Measurements from ENCODE around the gene ADCY2.

ADCY2 gene

DNA sequence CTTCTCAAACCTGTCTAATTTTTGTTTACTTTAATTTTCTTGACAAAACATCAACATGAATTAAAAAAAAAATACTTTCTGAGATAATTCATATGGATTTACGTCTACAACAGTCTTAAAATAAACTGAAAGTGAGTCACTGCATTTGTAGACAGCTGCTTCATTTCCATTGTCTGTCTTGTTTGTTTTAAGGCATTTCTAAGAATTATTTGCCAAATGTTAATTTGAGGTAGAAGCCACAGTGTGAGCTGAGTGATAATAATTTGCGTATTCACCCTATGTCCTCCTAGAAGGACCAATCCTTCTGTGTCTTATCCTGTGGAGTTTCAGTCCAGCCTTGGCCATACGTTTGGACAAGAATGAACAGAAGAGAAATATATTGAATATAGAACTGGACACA is 280.5 kb downstream of the ADCY2 start:
- DNase-seq = no peak

DNA sequence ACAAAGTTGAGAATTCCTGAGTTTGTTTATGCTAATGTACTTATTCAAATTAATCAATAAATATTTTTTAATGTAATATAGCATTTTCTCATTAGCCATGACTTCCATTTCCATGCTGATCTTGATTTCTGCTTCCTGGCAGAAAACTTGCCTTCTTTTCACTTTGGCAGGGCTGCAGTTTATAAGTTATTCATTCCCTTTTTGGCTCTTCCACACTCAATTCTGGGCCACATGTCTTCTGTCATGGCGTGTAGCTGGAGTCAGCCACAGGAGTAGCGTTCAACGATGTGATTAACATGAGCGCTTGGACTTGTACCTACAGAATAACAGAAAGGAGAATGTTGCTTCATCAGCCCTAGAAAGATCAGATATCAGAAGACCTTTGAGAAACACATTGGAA is 282.1 kb downstream of the ADCY2 start:
- DNase-seq = no peak

DNA sequence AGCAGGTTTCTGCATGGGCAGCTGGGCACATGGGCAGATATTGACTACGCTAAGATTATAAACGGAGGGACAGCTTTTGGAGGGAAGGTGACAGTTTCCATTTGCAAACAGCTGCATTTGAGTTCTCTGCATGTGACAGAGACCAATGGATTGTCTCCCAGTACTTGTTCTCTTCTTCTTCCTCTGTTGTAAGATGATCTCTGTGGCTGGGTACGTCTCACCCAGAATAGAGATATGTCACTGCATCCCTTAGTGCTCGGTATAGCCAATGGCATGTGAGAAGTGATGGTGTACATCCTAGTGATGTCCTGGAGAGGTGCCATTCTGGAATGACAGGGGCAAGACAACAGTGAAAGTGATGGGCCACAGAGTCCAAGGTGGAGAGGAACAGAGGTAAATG is 283.7 kb downstream of the ADCY2 start:
- no peak for DNase-seq

DNA sequence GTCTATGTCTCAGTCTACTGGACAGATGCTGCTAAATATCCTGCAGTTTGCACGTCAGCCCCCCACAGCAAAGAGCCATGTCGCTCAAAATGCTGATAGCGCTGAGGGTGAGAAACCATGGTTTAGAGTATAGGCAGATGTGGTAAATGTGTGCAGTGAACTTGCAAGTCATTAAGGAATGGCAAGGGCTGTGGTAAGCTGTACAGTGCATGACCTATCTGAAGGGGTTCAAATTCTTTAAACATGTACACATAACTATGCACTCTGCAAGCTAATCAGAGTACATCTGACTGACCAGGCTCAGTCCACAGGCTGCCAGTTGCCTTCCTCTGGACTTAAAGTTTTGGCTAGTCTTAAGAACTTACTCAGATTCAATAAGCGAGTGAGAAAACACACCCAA is 284.3 kb downstream of the ADCY2 start:
- DNase-seq = no peak

DNA sequence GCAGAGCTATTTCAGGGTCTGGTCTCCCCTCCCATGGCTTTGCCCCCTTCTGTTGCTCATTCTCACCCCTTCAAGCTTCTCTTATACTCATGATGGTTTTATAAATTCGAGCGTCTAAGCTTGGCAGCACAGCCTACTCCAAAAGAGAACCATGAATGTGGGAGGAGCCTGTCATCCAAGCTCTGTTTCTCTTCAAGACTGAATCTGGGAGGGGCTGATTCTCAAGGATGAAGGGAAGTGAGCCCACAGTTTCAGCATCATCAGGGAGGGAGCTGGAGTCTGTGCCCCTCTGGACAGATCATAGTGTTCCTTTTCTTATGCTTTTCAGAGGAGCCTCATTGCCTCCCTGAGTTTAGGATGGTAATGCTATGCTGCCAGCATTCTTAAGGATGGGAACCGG is 286.4 kb downstream of the ADCY2 start:
- DNase-seq = no peak

DNA sequence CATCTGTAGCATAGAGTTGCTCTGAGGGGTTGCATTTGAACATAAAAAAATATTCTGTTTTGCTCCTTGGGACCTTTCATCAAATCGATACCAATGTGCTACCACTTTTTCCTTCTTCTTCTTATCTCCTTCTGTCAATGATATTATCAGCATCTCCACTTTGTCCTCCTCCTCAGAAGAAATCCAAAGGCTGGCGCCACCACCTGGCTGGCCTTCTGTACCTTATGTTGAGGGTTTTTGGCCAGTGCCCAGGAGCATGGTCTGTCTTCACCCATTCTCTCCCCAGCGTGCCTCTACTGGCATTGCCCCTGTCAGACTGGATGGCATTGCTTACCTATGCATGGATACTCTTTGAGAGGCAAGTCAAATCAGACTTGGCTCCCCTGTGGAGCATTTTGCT is 287.8 kb downstream of the ADCY2 start:
- no peak for DNase-seq

DNA sequence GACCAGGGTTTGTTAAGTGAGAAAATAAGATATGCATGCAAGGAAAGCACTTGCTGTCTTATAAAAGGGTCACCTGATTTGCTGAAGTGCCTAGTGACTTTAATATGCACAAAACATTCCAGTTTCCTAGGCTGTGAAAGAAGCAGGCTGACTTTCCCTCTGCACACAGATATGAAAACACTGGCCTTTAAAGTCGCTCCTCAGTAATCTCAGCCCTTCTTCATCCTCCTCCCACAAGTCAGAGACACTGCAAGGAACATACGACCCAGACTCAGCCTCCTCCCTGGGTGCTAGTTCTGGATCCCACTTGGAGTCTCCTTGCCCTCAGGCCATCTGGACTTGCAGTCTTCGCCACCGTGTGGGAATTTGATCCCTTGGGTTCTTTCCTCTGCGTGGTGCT is 288.9 kb downstream of the ADCY2 start:
- no peak for DNase-seq

DNA sequence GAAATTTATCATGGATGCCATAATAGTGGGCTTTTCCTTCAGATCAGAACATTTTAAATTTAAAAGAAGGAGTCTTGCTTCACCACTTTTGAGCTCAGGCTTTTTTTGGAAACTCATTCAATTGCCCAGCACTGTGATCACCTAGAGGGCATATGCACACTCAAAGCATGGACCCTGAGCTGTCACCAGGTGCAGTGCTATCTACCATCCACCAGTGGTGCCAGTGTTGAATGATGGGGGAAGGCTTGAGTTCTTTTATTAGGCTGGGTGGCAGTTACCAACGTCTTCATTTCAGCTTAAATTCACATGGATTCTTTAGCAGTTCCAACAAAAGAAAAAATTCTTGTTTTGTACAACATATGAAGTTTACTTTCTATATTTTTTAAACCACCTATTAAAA is 290.9 kb downstream of the ADCY2 start:
- DNase-seq = no peak

DNA sequence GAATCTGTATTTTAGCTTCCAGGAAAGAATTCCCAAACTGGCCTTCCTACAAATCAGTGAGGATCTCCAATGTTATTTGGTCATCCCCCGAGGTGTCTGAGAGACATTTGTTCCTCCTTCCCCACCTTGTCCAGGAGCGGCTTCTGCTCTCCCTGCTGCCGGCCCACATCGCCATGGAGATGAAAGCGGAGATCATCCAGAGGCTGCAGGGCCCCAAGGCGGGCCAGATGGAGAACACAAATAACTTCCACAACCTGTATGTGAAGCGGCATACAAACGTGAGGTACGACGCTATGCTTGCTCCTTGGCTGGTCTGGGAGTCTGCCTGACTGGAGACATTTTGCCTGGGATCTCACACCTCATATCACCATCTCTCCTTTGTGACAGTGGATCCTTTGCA is 294.6 kb downstream of the ADCY2 start:
- DNase-seq = no peak

DNA sequence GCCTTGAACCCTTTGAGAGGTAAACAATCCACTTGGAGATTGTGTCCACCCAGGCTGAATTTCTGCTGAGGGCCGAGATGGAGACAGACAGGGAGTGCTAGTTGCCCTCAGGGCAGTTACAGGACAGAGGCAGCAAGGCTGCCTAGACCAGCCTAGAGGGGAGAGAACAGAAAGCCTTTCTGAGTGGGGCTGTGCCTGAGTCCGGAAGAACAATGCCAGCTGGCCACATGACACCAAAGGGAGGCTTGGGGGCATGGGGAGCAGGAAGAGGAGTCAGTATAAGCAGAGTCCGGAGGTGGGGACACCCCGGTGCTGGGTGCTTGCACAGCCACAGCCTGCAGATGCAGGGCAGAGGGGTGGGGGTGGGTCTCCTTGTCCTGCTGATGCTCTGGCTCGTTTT is 309.3 kb downstream of the ADCY2 start:
- DNase-seq = no peak

DNA sequence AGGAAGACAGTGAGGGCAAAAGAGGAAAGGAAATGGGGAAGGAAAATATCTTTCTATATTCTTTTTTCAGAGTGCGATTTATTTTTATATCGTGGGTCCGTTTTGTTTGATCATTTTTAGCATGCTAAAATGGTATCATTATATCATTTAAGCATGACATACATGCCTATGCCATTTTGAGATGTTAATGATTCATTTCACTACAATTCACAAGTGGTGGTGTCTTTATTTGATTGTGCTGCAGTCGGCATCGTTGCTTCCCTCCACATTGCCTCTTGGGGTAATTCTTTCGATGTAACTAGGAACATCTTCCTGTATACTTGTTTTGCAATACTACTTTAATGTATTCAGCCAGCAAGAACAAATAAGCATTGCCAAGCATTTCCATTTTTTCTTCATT is 309.8 kb downstream of the ADCY2 start:
- DNase-seq = no peak

DNA sequence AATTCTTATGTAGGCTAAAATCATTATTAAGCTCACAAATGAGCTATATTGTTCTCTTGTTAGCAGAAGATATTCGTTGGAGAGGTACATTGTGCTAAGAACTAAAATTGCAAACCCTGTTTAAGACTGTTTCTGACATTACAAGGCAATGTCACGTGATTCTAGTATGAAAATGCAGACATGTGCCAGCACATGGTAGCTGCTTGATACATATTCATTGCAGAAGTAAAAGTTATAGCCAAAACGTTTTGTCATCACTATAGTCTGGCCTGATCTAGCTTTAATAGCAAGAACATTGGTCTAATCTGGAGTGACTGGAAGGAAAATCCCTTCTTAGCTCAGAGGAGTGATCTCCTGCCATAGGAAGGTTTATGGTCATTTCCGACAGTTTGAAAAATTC is 310.3 kb downstream of the ADCY2 start:
- no peak for DNase-seq

DNA sequence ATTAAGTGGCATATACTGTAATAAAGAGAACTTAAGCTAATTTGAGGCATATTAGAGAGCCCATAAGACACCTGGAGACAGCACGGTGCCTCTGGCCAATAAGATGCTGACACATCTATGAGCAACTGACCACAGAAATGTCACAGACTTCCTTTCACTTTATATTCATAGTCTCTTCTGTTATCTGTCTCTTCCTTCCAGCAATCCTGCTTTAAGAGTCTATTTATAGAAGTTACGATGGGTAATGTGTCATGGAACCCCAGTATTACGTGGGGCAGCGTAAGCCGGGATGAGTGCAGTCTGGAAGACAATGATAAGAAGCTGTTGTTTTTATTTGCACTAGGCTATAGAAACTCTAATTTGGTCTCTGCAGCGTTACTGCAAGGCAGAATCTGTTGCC is 318.2 kb downstream of the ADCY2 start:
- no peak for DNase-seq

DNA sequence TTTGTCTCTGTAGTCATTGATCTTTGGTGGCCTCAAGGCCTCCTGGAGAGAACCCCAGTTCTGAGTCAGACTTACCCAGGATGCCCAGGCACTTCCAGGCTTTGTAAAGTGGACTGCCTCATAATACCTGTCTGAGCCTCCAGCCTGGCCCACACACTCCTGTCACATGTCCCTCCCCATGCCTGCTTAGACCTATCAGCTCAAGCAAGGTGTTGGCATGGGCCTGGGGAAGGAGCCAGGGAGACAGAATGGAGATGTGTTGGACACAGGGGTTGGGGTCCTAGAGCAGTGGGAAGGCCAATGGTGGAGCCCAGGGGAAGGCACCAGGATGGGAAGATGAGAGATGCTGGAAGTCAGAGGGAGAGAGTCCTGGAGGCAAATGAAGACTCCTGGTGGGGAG is 318.8 kb downstream of the ADCY2 start:
- DNase-seq = no peak

DNA sequence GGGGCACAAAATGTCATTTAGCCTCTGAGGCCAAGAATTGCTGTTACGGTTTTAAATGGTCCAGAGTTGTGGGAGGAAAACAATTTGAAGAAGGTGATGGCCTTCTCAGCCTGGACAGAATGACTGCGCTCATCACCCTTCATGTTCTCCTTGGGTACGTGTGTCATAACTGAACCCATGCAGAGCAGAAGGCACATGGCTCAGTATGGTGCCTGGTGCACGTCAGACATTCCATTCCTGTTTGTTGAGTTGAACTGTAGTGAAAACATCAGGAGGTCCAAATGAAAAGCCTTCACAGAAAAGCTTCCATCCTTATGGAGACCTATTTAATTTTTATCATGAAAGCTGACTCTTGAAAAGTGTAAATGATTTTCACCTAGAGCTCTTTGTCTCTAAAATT is 321.8 kb downstream of the ADCY2 start:
- DNase-seq = no peak

DNA sequence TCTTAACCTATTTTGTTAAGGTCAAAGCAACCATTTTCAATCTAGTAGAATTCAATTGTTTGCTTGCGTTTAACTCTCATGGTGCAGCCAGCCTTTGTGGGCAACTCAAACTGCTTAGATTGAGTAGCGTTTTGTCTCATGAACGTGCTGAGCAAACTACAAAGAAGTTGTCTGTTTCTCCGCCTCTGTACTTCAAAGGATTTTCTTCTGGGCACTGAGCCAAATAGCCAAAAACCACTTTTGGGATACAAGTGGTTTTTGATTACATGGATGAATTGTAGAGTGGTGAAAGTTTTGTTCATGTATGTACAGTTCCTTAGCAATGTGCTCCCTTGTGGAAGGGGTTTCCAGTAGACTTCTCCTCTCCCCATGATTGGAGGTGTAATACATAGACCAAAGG is 332.1 kb downstream of the ADCY2 start:
- DNase-seq = no peak

DNA sequence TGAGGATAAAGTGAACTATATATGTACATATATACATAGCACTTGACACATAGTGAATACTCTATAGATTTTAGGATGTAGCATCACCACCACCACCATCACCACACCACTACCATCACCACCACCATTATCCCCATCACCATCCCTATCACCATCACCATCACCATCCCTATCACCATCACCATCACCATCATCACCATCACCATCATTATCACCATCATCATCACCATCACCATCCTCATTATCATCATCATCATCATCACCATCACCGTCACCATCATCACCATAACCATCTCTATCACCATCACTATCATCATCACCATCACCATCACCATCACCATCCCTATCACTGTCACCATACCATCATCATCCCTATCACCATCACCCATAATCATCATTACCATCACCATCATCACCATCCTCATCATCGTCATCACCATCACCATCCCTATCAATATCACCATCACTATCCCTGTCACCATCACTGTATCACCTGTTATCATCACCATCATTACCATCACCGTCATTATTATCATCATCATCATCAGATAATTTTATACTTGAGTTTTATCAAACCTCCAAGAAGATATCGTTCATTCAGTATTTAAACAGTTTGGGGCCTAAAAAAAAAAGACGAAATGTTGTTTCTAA is 345.6 kb downstream of the ADCY2 start:
- DNase-seq = no peak

DNA sequence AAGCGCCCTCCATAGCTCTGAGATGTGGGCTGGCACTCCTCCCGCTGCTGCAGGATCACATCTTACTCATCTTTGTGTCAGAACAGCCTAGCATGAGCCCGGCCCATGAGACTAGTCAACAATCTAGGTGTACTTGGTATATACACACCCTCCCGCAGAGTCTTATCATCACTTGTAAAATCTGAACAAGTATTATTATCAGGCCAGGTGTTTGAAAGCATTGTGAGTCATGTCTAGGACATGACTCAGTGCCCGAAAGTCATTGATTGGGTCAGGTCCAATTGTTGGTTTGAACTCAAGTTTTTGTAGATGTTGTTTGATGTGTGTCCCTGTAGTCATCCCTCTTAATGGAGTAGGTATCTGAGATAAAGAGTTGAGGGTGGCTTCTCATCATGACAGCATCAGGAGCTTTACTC is 346.3 kb downstream of the ADCY2 start:
- no peak for DNase-seq

DNA sequence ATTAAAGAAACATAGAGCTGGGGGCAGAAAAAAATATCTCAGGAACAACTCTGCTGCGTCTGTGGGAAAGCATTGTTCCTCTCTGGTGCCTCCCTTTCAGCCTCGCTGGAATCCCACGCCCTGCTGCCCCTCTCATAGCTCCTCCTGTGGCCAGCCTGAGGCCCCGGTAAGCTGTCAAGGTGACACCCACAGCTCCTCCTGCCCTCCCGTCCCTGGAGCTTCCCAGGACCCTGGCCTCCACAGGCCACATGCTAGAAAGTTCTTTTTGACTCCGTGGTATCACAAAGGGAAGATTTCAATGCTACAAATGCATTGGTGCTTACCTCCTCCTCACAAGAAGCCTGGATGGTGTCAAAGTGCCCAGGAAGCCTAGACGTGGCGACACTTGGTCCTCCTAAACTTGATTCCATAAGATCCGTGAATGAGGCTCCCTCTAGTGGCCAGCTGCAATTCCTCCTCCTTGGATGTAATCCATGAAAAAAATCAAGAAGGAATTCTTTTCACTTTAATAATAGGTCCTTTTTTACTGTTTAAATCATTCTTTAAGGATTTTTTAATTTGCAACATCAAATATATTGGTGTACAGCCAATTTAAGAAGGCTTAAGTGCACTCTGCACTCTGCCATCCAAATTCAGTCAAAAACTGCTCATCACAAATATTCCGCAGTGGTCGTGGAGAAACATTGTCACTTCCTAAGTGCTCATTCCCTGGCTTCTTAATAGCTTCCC is 350.1 kb downstream of the ADCY2 start:
- DNase-seq = peak; percentile 73

DNA sequence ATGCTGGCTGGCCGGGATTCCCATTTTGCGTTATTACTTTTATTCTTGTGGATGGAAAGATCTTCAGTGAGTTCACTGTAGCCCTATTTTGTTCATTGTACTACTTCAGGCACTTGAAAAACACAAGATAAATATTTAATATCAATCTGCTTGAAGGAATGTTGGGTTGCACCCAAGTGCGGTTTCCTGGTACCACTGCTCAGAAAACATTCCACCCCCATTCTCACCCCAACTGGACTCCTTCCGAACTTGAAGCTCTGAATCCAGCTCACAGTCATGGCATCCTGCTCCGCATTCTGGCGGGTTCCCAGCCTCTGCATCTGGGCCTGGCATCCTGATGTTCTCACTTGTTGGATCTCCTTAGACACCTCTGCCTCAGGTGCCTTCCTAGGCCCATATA is 351.8 kb downstream of the ADCY2 start:
- DNase-seq = no peak

DNA sequence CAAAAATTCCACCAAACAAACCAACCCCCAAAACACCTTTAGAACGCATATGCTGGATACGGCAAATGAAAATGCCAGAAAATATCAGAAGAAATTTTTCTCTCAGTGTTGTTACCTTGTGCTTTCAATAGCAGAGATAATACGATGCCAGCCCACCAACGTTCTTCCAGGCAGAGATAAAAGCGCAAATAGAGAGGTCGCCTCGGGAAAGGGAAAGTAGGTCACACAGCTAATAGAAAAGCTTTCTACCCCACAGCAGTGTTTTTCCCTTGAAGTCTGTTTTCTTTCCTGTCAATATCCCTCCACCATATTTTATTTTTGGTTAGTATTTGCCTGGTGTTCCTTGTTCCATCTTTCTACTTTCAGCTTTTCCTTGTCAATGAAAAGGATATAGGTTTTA is 353.7 kb downstream of the ADCY2 start:
- DNase-seq = no peak

DNA sequence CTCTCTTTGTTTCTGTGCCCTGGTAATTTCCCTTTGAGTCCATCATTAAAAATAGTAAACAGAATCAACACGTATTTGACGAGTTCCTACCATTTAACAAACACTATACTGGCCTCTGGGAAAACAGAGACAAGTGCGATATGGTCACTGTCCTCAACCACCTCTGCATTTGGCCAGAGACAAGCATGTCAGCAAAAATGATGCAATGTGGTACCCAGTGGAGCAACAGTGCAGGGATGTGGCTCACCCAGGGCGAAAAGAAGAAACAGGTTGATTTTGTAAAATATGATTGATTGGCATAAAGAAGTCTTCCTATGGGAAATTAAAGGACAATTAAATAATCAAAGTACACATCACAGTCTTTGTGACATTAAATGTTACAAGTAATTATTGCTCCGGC is 355.9 kb downstream of the ADCY2 start:
- DNase-seq = no peak

DNA sequence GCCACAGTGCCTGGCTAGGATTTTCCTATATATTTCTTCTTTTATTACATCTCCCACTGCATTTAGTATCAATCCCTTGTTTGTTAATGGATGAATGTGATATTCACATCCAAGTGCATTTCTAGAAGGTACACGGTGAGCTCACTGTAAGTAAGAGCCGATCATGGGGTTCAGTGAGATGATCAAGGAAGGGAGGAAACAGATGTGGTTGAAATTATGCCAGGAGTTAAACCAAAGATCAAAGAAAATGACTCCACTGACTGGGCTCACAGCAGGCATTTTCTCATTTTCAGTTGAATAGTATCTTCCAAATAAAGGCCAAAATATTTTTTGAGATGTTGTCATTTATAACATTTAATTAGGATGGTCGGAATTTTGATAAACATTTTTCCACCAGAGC is 357.2 kb downstream of the ADCY2 start:
- DNase-seq = no peak

DNA sequence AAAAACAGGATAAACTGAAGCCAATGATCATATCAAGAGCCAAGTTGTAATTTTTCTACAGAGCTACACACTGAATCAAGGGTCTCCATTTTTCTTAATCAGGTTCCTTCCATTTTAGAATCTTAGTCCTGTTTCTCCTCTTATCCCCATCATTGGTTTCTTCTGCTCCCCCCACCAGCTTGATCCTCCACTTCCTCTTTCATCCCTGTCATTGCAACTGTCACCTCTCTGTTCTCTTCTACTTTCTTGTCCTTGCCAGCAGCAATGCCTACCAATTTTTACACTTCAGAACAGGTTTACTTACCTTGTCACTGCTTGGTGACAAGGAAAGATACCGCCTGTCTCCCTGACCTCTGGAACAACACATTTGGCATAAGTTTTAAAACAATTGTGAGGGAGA is 357.7 kb downstream of the ADCY2 start:
- DNase-seq = no peak

DNA sequence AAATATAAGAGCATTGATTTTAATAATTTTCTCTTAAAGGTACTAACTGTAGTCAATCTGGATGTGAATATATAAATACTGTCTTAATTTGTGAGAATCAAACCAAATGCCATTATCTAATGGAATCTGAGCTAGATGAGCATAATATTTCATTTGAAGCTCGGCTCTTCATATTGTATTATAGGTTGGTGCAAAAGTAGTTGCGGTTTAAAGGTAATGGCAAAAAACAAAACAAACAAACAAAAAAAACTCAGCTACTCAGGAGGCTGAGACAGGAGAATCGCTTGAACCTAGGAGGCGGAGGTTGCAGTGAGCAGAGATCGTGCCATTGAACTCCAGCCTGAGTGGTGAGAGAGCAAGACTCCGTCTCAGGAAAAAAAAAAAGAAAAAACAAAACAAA is 358.6 kb downstream of the ADCY2 start:
- DNase-seq = no peak

Data from midbrain (tissue), 1 donor.